Ascending aorta (tissue), 2 donors: ENCODE data around the gene GPS2. TPM values are rescaled to one million over a fixed set of nuclear protein-coding genes. Genes with fewer than 3 reads are reported as not detected.

Experiments used
- DNase-seq, 2 donors: peaks; one replicate each; pipeline ENCODE4 v3.0.0-alpha.2; 2019; ENCODE audit warnings: low spot score in 2 of 2
- H3K27ac ChIP-seq, 2 donors: fragments of 200-600 bp; sonication (generic); one replicate each; pipeline ENCODE4 v1.5.1; 2016 to 2017; ENCODE audit warnings: mild to moderate bottlenecking in 1 of 2
- H3K27me3 ChIP-seq: fragments of 200-600 bp; sonication (generic); one replicate; pipeline ENCODE4 v1.5.1; 2017
- H3K36me3 ChIP-seq, 2 donors: fragments of 200-600 bp; sonication (generic); one replicate each; pipeline ENCODE4 v1.5.1; 2016
- H3K4me1 ChIP-seq, 2 donors: fragments of 200-600 bp; sonication (generic); one replicate each; pipeline ENCODE4 v1.5.1; 2016 to 2017; ENCODE audit warnings: mild to moderate bottlenecking in 1 of 2
- H3K4me3 ChIP-seq, 2 donors: fragments of 200-600 bp; sonication (generic); one replicate each; pipeline ENCODE4 v1.5.1; 2016 to 2017; ENCODE audit warnings: mild to moderate bottlenecking in 1 of 2
- H3K9me3 ChIP-seq, 2 donors: fragments of 200-600 bp; sonication (generic); one replicate each; pipeline ENCODE4 v1.5.1; 2016
- CTCF ChIP-seq, 3 experiments: fragments of 200-600 bp in 2 of 3; fragments of 450-650 bp in 1 of 3; sonication (generic) in 2 of 3; IDR thresholded peaks; one replicate each; pipeline ENCODE4 v1.5.1; 2016 to 2019; ENCODE audit warnings: antibody characterized with exemption in 3 of 3, mild to moderate bottlenecking in 1 of 3, moderate library complexity in 1 of 3
- intact Hi-C: fragments of 100-400 bp; cut with DNase I; formaldehyde crosslinking; loops from one replicate; pipeline ENCODE4 v1.15.1; 2023
- total RNA-seq: library from RNA; depleted of rRNA; stranded (reverse); fragments of >200 nt; gene quantifications from one replicate; pipeline ENCODE4 v1.1.0, GENCODE V29; 2016

The GPS2 gene
- total RNA-seq, 1 donor from 2014 or later, result 52.4 TPM

- H3K9me3 ChIP-seq, result no peaks in the 10 kb centered on the region
- intact Hi-C loops, result no loop called here
- no peak overlapping the region for H3K27ac ChIP-seq
- no peak for TF ChIP-seq CTCF (IDR thresholded peaks at IDR 0.05)
- H3K36me3 ChIP-seq, result peaks cover 60 to 63% of the 10 kb centered on the region in 2 donors
- peaks cover 10 to 18% of the 10 kb centered on the region in 2 donors for H3K4me1 ChIP-seq
- DNase-seq, result no peak
- no peaks in the 10 kb centered on the region for H3K27me3 ChIP-seq
- H3K4me3 ChIP-seq, result no peak overlapping the region
These were observed 3.1 kb upstream of the GPS2 start for GRCh38 chr17:7318121-7318860.

- Histone ChIP-seq H3K27me3 (no peaks in the 10 kb centered on the region), H3K4me1 (peaks cover 10 to 24% of the 10 kb centered on the region in 2 donors), H3K4me3 (no peak overlapping the region), H3K36me3 (peaks cover 60 to 63% of the 10 kb centered on the region in 2 donors), H3K9me3 (no peaks in the 10 kb centered on the region), H3K27ac (no peak overlapping the region)
- no peak for TF ChIP-seq CTCF (IDR thresholded peaks at IDR 0.05)
- intact Hi-C loops, result no loop called here
- DNase-seq, result no peak
These were observed 2.1 kb upstream of the GPS2 start for GRCh38 chr17:7317161-7317803.

GRCh38 chr17:7315570-7316235 lies 543 bp upstream of the GPS2 start:
- peaks cover 60 to 63% of the 10 kb centered on the region in 2 donors for H3K36me3 ChIP-seq

GRCh38 chr17:7313890-7314718 lies 1.1 kb downstream of the GPS2 start:
- Histone ChIP-seq H3K4me1 (peaks cover 13 to 41% of the 10 kb centered on the region in 2 donors), H3K27me3 (no peaks in the 10 kb centered on the region), H3K9me3 (no peaks in the 10 kb centered on the region), H3K36me3 (peaks cover 66 to 67% of the 10 kb centered on the region in 2 donors), H3K27ac (peak overlapping the region; percentile 93 to 95), H3K4me3 (peak overlapping the region; percentile 81 to 88)
- DNase-seq, result no peak
- intact Hi-C loops, result no loop called here
- no peak for TF ChIP-seq CTCF (IDR thresholded peaks at IDR 0.05)

More at GRCh38 chr17:7315570-7316235, 543 bp upstream of the GPS2 start:
- Histone ChIP-seq H3K4me3 (peak overlapping the region; percentile 81 to 88), H3K27ac (peak overlapping the region; percentile 93 to 95), H3K9me3 (no peaks in the 10 kb centered on the region), H3K27me3 (no peaks in the 10 kb centered on the region), H3K4me1 (peaks cover 10 to 25% of the 10 kb centered on the region in 2 donors)
- no peak for DNase-seq
- no peak for TF ChIP-seq CTCF (IDR thresholded peaks at IDR 0.05)
- intact Hi-C loops, result loop anchor here (1.0 kb wide), 1 partner anchor 14 kb away; the partner anchor contains the start of gene NEURL4
